PC-9 (cell line): ENCODE data around the gene SPAG9.

Experiments
- CTCF ChIP-seq: fragments of 200-600 bp; sonication (generic); conservative IDR thresholded peaks from 2 replicates; pipeline ENCODE4 v1.6.1; 2017; ENCODE audit warnings: mixed run types, antibody characterized with exemption, mild to moderate bottlenecking, moderate library complexity
- EZH2 ChIP-seq: fragments of 200-600 bp; sonication (generic); IDR thresholded peaks from 2 replicates; pipeline ENCODE4 v1.8.0; 2017; ENCODE audit warnings: antibody characterized with exemption, low read depth

- TF ChIP-seq CTCF (no peak), EZH2 (no peak)
Observed at GRCh38 chr17:51071556-51071955, 49.1 kb downstream of the SPAG9 start.
